Hepatocyte (in vitro differentiated cells): ENCODE data around the gene TMEM81.

Source experiments
- CTCF ChIP-seq: fragments of 200-600 bp; sonication (generic); IDR thresholded peaks from 2 replicates; pipeline ENCODE4 v1.5.1; 2016; ENCODE audit warnings: antibody characterized with exemption, mild to moderate bottlenecking; ENCODE audit not compliant: poor library complexity
- EZH2 ChIP-seq: fragments of 200-600 bp; sonication (generic); IDR thresholded peaks from 2 replicates; pipeline ENCODE4 v1.6.1; 2016; ENCODE audit warnings: antibody characterized with exemption, mild to moderate bottlenecking, borderline replicate concordance

GRCh38 chr1:205068457-205069040 is 15.7 kb downstream of the TMEM81 start:
- TF ChIP-seq CTCF: no peak
- no peak for TF ChIP-seq EZH2
